ENCODE data around the gene ATF5. TPM values are rescaled to one million over a fixed set of nuclear protein-coding genes. Genes with fewer than 3 reads are reported as not detected.

Gene ATF5, protein sequence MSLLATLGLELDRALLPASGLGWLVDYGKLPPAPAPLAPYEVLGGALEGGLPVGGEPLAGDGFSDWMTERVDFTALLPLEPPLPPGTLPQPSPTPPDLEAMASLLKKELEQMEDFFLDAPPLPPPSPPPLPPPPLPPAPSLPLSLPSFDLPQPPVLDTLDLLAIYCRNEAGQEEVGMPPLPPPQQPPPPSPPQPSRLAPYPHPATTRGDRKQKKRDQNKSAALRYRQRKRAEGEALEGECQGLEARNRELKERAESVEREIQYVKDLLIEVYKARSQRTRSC
- total RNA-seq, result 1 to 10 TPM; 6.9 TPM

DNA sequence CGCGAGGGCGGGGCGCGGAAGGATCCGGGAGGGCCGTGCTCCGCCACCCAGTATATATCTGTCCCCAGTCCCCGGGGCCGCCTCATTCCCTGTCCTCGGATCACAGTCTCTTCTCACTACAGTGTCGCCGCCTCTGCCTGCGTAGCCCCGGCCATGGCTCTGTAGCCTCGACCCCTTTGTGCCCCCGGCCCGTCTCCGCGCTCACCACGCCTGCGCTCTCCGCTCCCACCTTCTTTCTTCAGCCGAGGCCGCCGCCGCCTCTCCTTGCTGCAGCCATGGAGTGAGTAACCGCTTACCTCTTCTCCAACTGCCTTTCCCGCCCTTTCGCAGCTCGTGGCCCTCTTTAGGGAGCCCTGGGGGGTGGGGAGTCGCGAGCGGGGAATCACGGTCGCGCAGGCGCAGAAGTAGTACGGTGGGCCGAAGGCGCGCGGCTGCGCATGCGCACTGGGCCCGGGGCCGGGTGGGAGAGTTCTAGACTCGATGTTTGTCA is at the start of gene ATF5, which contains the start of gene NUP62:
Gene ATF5, plus strand, starts transcription at position 85 of the 490 bp plus-strand sequence. CDS start 1,646 bp downstream, outside the sequence.
Gene NUP62, minus strand, starts transcription at position 384 of the 490 bp plus-strand sequence. CDS start 19,697 bp downstream, outside the sequence.
- Mint-ChIP-seq H3K27ac (peak within 1 kb of the TSS; percentile 98), H3K27me3 (no peaks in the 10 kb centered on the region), H3K4me1 (peaks cover 44% of the 10 kb centered on the region), H3K4me3 (peak within 1 kb of the TSS; percentile 99), H3K36me3 (peaks cover 31% of the 10 kb centered on the region), H3K9me3 (peaks cover 3% of the 10 kb centered on the region)
- ATAC-seq (ENCODE audit: low read depth) (peak; percentile 59), DNase-seq (peak; percentile 98)
- POLR2A ChIA-PET, result interaction anchor here (0.6 to 2.8 kb wide), 22 partner anchors 11 to 876 kb away, joined by 3 to 20 read pairs (median 6); partner anchors contain the start of genes AKT1S1, AP2A1, IL4I1 and PTOV1

DNA sequence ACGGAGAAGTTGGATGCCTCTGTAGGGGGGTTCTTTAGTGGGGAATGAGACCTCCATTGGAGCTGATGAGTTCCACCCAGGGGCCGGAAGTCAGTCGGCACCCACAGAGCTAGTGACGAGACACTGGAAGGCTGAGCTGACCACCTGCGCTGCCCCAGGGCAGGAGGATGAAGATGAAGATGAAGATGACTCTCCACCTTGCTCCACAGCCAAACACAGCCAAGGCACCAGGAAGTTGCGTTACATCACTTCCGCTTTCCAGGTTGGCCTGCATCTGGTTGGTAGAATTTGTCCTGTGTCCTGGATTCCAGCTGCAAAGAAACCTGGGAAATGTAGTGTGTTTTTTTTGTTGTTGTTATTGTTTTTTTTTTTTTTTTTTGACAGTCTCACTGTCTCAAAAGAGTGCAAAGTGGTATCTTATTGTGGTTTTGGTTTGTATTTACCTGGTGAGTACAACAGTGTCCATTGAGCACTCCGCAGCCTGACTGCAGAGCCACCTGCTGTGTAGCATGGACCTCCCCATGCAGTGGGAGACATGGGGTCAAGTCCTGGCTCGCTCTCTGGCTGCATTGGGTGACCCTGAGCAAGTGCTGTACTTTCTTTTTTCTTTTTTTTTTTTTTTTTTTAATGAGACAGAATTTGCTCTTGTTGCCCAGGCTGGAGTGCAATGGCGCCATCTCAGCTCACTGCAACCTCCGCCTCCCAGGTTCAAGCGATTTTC is 49.6 kb upstream of the ATF5 start:
- H3K27me3 Mint-ChIP-seq, result no peaks in the 10 kb centered on the region
- H3K4me1 Mint-ChIP-seq, result peaks cover 23% of the 10 kb centered on the region
- peaks cover 16% of the 10 kb centered on the region for H3K36me3 Mint-ChIP-seq
- H3K27ac Mint-ChIP-seq, result peak overlapping the region; percentile 43
- no peak overlapping the region for H3K4me3 Mint-ChIP-seq
- ATAC-seq (ENCODE audit: low read depth) (no peak), DNase-seq (no peak)
- POLR2A ChIA-PET, result no interaction called here
- no peaks in the 10 kb centered on the region for H3K9me3 Mint-ChIP-seq

DNA sequence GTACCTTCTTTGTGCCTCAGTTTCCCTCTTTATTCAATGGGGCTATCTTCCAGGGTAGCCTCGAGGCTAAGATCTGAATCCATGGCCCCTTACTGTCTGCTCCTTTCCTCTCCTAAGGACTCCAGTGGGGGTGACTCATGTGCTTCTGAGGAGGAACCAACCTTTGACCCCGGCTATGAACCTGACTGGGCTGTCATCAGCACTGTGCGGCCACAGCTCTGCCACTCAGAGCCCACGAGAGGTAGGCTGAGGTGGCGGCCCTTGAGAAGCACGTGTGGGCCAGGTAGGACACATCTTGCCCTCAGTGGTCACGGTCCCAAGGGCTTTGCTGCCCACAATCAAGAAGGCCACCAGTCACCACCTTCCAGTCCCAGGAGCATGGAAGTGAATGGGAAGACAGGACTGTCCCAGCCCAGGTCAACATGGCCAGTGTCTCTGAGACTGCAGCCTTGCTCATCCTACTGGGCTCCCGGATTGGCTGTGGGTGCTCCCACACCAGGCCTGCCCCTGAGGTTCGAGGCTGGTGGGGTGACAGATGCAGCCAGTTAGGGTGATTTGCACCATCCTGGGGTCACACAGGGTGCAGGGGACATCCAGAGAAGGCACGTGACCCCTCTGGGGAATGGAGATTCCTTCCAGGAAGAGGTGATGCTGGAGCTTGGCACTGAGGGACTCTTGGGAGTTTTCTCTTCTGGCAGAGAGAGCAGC is 48.7 kb upstream of the ATF5 start:
- Mint-ChIP-seq H3K9me3 (no peaks in the 10 kb centered on the region), H3K27me3 (no peaks in the 10 kb centered on the region), H3K27ac (no peak overlapping the region), H3K36me3 (peaks cover 16% of the 10 kb centered on the region), H3K4me1 (peaks cover 19% of the 10 kb centered on the region), H3K4me3 (no peak overlapping the region)
- no peak for DNase-seq
- POLR2A ChIA-PET, result no interaction called here
- no peak for ATAC-seq (ENCODE audit: low read depth)

DNA sequence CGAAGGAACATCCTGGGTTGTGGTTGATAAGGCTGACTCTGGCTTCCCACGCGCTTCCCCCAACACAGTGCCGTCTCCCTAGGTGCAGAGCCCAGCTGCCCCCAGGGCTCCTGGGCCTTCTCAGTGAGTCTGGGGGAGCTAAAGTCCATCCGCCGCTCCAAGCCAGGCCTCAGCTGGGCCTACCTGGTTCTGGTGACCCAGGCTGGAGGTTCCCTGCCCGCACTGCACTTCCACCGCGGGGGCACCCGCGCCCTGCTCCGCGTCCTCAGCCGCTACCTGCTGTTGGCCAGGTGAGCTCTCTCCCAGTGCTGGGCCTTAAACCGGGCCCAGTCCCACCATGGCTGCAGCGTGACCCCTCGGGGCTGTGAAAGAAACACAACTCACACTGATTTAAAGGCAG is 47.8 kb upstream of the ATF5 start:
- POLR2A ChIA-PET, result interaction anchor here (1.0 kb wide), 1 partner anchor 12 kb away, joined by 3 read pairs; no protein-coding TSS in a partner anchor
- no peak overlapping the region for H3K4me3 Mint-ChIP-seq
- H3K4me1 Mint-ChIP-seq, result peaks cover 14% of the 10 kb centered on the region
- ATAC-seq (ENCODE audit: low read depth), result no peak
- no peaks in the 10 kb centered on the region for H3K27me3 Mint-ChIP-seq
- no peak overlapping the region for H3K27ac Mint-ChIP-seq
- H3K36me3 Mint-ChIP-seq, result peaks cover 17% of the 10 kb centered on the region
- DNase-seq, result no peak
- no peaks in the 10 kb centered on the region for H3K9me3 Mint-ChIP-seq

DNA sequence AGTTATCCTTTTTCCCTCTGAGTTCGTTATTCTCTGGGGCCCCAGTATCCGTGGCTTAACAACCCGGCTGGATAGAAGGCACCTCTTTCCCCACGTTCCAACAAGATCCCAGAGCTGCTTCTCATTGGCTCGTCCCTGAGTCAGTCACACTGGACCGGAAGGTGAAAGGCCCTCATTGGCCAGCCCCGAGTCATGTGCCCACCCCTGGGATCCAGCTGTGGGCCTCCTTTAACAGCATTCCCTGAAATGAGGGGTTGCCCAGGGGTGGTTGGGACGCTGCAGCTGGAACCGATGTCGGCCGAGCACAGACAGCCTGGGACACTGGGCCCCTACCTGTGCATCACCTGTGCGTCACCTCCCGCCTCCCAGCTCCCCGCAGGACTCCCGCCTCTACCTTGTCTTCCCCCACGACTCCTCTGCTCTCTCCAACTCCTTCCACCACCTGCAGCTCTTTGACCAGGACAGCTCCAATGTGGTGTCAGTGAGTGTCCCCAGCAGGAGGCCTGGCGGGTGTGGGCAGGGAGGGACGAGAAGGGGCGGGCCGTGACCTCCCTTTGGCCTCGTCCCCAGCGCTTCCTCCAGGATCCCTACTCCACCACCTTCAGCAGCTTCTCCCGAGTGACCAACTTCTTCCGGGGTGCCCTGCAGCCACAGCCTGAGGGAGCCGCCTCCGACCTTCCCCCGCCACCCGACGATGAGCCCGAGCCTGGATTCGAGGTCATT is 47.2 kb upstream of the ATF5 start:
- no peak for DNase-seq
- Mint-ChIP-seq H3K4me1 (peaks cover 14% of the 10 kb centered on the region), H3K9me3 (no peaks in the 10 kb centered on the region), H3K4me3 (no peak overlapping the region), H3K27me3 (no peaks in the 10 kb centered on the region), H3K36me3 (peaks cover 17% of the 10 kb centered on the region), H3K27ac (no peak overlapping the region)
- POLR2A ChIA-PET, result interaction anchor here (1.0 kb wide), 1 partner anchor 12 kb away, joined by 3 read pairs; no protein-coding TSS in a partner anchor
- ATAC-seq (ENCODE audit: low read depth), result no peak

DNA sequence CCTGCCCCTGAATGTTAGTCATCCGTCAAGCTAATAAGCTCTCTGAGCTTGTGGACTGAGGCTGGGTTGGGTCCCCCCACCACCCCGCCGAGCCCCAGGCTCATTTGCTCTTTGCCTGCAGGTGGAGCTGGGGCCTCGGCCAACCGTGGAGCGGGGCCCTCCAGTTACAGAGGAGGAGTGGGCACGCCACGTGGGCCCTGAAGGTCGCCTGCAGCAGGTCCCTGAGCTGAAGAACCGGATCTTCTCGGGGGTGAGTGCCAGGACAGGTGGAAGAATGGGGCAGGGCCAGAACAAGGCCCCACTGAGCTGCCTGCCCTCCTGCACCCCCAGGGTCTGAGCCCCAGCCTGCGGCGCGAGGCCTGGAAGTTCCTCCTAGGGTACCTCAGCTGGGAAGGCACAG is 46.4 kb upstream of the ATF5 start:
- DNase-seq, result no peak
- no peaks in the 10 kb centered on the region for H3K9me3 Mint-ChIP-seq
- no peaks in the 10 kb centered on the region for H3K27me3 Mint-ChIP-seq
- peaks cover 14% of the 10 kb centered on the region for H3K4me1 Mint-ChIP-seq
- H3K27ac Mint-ChIP-seq, result no peak overlapping the region
- H3K4me3 Mint-ChIP-seq, result no peak overlapping the region
- H3K36me3 Mint-ChIP-seq, result peaks cover 17% of the 10 kb centered on the region
- POLR2A ChIA-PET, result no interaction called here
- no peak for ATAC-seq (ENCODE audit: low read depth)

DNA sequence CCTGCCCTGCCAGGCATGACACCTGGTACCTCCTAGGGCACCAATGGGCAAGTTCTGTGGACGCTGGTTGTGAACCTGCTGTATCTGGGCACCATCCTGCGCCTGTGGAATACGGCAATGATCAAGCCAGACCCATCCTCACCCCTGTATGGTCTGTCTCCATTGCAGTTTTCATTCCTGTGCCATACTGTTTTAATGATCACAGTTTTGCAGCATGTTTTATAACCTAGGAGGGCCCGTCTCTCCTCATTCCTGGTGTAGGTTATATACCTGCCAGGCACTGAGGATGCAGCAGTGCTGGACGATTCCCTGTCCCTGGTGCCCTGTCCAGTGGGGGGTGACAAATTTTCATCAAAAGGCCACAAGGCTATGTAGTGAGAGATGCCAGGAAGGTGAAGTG is 45.9 kb upstream of the ATF5 start:
- H3K4me1 Mint-ChIP-seq, result peaks cover 12% of the 10 kb centered on the region
- no peaks in the 10 kb centered on the region for H3K27me3 Mint-ChIP-seq
- H3K36me3 Mint-ChIP-seq, result peaks cover 15% of the 10 kb centered on the region
- POLR2A ChIA-PET, result no interaction called here
- no peak overlapping the region for H3K4me3 Mint-ChIP-seq
- no peak for DNase-seq
- ATAC-seq (ENCODE audit: low read depth), result no peak
- H3K9me3 Mint-ChIP-seq, result no peaks in the 10 kb centered on the region
- no peak overlapping the region for H3K27ac Mint-ChIP-seq

DNA sequence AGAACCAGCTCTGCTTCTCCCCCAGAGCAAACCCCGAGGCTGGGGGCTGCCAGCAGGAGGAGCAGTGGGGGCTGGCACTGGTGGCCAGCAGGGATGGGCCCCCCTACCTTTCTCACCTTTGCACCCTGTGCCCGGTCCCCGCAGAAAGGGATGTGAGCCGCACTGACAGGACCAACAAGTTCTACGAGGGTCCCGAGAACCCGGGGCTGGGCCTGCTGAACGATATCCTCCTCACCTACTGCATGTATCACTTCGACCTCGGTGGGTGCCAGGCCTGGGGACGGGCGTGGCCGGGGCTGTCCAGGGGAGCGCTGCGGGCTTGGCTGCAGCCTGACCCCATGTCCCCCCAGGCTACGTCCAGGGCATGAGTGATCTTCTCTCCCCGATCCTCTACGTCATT is 44.9 kb upstream of the ATF5 start:
- peaks cover 11% of the 10 kb centered on the region for H3K36me3 Mint-ChIP-seq
- no peak overlapping the region for H3K27ac Mint-ChIP-seq
- no peaks in the 10 kb centered on the region for H3K27me3 Mint-ChIP-seq
- no peak overlapping the region for H3K4me3 Mint-ChIP-seq
- no peaks in the 10 kb centered on the region for H3K9me3 Mint-ChIP-seq
- POLR2A ChIA-PET, result no interaction called here
- DNase-seq (no peak), ATAC-seq (ENCODE audit: low read depth) (no peak)
- peaks cover 3% of the 10 kb centered on the region for H3K4me1 Mint-ChIP-seq

DNA sequence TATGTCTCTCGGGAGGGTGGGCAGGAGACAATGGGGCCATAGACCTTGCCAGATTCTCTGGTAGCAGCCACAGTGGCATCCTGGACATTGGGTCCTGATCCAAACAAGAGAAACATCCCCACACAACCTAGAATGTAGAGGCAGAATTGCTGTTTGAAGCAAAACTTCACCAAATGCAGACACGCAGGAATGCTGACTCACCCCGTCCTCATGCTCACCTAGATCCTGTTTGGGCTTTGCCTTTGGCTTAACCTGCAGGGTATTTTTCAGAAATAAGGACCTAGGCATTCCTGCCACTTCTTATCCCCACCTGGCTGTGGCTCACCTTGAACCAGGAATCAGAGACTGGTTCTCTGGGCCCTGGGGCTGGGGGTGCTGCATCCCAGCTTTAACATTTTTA is 44.2 kb upstream of the ATF5 start:
- no peaks in the 10 kb centered on the region for H3K9me3 Mint-ChIP-seq
- no peak overlapping the region for H3K4me3 Mint-ChIP-seq
- ATAC-seq (ENCODE audit: low read depth), result no peak
- H3K27me3 Mint-ChIP-seq, result no peaks in the 10 kb centered on the region
- H3K36me3 Mint-ChIP-seq, result peaks cover 10% of the 10 kb centered on the region
- H3K27ac Mint-ChIP-seq, result no peak overlapping the region
- H3K4me1 Mint-ChIP-seq, result peaks cover 2% of the 10 kb centered on the region
- no peak for DNase-seq
- POLR2A ChIA-PET, result no interaction called here

DNA sequence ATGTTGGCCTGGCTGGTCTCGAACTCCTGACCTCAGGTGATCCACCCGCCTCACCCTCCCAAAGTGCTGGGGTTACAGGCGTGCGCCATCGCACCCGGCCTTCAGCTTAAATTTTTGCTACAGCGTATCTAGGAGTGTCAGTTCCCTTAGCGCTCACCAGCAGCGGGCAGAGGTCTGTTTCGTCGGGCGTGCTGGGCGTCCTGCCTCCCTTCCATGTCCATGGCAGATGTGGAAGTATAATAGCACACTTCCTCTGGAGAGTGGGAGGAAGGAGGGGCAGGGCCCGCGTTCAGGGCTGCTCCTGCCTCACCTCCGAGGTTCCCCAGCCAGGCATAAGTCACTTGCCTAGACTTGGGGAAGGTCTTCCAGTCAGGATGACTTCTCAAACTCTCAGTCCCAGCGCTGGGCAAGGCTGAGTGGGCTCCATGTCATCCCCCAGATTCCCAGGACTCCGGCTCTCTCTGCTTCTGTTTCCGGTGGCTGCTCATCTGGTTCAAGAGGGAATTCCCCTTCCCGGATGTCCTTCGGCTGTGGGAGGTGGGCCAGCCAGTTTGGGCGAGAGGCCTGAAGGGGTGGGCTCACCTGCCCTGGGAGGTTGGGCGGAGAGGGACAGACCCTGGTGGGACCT is 41.9 kb upstream of the ATF5 start:
- Mint-ChIP-seq H3K9me3 (no peaks in the 10 kb centered on the region), H3K4me3 (no peak overlapping the region), H3K27me3 (no peaks in the 10 kb centered on the region), H3K4me1 (peaks cover 2% of the 10 kb centered on the region), H3K27ac (no peak overlapping the region), H3K36me3 (peaks cover 8% of the 10 kb centered on the region)
- ATAC-seq (ENCODE audit: low read depth) (no peak), DNase-seq (no peak)
- POLR2A ChIA-PET, result no interaction called here

DNA sequence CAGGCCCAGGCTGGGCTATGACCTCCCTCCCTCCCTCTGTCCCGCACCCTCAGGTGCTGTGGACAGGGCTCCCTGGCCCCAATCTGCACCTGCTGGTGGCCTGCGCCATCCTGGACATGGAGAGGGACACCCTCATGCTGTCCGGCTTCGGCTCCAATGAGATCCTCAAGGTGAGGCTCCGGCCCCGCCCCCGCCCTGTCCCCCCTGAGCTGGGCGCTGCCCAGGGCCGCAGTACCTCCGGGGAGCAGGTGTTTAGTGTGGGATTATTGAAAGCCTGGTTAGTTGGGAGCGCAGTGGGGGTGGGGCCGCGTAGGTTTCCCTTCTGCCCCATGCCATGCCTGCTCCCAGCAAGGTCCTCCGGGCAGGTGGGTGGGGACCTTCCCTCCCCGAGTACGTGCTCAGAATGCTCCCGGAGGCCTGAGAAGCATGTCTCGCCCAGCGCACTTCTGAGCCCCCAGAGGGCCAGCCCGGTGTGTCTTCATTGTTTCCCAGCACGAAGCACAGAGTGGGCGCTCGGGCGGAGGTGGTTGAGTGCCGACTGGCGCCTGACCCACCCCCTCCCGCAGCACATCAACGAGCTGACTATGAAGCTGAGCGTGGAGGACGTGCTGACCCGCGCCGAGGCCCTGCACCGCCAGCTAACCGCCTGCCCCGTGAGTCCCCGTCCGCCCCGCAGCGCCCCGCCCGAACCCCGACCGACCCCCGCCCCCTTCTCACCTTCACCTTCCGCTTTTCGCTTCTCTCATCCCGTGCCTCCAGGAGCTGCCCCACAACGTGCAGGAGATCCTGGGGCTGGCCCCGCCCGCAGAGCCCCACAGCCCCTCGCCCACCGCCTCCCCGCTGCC is 41.1 kb upstream of the ATF5 start:
- H3K4me1 Mint-ChIP-seq, result peaks cover 2% of the 10 kb centered on the region
- POLR2A ChIA-PET, result interaction anchor here (0.6 kb wide), 1 partner anchor 35 kb away, joined by 3 read pairs; no protein-coding TSS in a partner anchor
- no peak overlapping the region for H3K27ac Mint-ChIP-seq
- ATAC-seq (ENCODE audit: low read depth), result no peak
- no peaks in the 10 kb centered on the region for H3K9me3 Mint-ChIP-seq
- no peak for DNase-seq
- peaks cover 8% of the 10 kb centered on the region for H3K36me3 Mint-ChIP-seq
- H3K27me3 Mint-ChIP-seq, result no peaks in the 10 kb centered on the region
- H3K4me3 Mint-ChIP-seq, result no peak overlapping the region

DNA sequence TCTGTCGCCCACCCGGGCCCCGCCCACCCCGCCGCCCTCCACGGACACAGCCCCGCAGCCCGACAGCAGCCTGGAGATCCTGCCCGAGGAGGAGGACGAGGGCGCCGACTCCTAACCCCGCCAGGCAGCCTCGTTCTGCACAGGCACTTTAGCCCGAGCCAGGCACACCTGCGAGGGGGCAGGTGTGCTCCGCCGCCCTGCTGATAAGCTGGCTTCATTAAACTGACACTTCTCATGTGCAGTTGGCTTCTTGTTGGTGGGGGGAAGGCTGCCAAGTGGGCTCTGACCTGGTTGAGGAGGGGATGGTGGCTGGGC is 40.5 kb upstream of the ATF5 start:
- Mint-ChIP-seq H3K4me3 (no peak overlapping the region), H3K27ac (no peak overlapping the region)
- POLR2A ChIA-PET, result no interaction called here

More for the DNA sequence above, 40.5 kb upstream of the ATF5 start:
- H3K27me3 Mint-ChIP-seq, result no peaks in the 10 kb centered on the region
- peaks cover 5% of the 10 kb centered on the region for H3K4me1 Mint-ChIP-seq
- ATAC-seq (ENCODE audit: low read depth) (no peak), DNase-seq (no peak)
- peaks cover 4% of the 10 kb centered on the region for H3K36me3 Mint-ChIP-seq
- no peaks in the 10 kb centered on the region for H3K9me3 Mint-ChIP-seq

All from activated naive CD8-positive, alpha-beta T cell treated with anti-CD3 and anti-CD28 coated beads, Interleukin-2, amount 10 ng/mL, durations not matched to agents 7 days and 5 days (primary cell).